Measurements from ENCODE around the gene DNM3.

DNM3 gene

DNA sequence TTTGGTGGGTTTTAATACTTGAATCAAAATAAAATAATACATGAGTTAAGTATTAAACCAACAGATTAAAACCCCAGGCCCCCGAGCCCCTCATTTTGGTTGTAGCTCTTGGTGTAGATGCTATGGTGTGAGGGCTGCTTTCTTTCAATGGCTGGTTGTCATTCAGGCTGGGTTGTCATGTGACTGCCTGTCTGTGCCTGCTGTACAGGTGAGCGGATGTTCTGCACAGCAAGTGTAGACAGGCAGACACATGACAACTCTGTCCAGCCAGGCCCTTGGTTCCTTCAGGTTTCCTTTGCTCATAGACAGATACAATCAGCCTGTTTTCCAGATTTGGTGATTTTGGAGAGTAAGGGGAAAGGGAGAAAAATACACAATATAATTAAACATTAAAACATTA, 297.3 kb downstream of the DNM3 start:
- H3K4me3 ChIP-seq = no peak overlapping the region
- peaks cover 12% of the 10 kb centered on the region for H3K27me3 ChIP-seq (ENCODE audit: low read depth)
- H3K4me1 ChIP-seq = peaks cover 6% of the 10 kb centered on the region; the same call in 1 of the 2 replicates
- no peak for DNase-seq (ENCODE audit: low spot score in 2 of 2)
- H3K9me3 ChIP-seq = no peaks in the 10 kb centered on the region
- H3K36me3 ChIP-seq (replicated peaks) = no peaks in the 10 kb centered on the region
- in situ Hi-C loops (cut with MboI; ENCODE audit: low sequenced_read_pairs) = no loop called here

DNA sequence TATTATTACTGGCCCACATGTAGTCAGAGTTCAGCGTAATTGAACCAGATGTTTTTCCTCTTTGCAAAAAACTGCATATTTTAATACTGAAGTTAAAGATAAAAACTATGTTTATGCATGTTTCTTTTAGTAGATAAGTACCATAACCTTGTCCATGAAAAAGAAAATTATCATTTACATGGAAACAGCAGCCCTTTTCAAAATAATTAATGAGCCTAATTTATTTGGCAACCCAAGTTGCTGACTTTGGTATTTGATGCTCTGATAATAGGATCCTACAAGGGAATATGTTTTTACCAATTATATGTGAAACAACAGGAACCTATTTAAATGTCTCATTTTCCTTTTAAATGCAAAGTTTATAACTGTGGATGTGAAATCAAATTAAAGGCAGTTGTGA, 297.9 kb downstream of the DNM3 start:
- H3K4me1 ChIP-seq = peaks cover 6% of the 10 kb centered on the region; the same call in 1 of the 2 replicates
- in situ Hi-C loops (cut with MboI; ENCODE audit: low sequenced_read_pairs) = no loop called here
- H3K9me3 ChIP-seq = no peaks in the 10 kb centered on the region
- H3K36me3 ChIP-seq (replicated peaks) = no peaks in the 10 kb centered on the region
- peaks cover 12% of the 10 kb centered on the region for H3K27me3 ChIP-seq (ENCODE audit: low read depth)
- H3K4me3 ChIP-seq = no peak overlapping the region
- no peak for DNase-seq (ENCODE audit: low spot score in 2 of 2)

DNA sequence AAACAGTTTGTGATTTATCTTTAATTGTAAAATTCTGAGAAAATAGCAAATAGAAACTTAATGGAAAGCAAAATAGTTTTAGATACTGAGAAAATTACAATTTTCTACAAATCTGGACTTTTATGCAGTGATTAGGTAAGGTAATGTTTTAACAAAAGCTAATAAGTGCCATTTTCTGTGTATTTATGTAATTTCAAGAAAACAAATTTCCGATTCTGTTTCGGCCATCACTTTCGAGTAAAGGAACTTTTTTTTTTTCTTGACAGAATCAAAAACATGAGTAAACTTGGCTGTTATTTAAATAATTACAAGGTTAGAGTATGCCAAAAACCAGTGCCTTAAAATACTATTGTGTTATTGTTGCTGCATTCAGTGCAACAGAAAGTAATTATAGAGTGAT, 298.8 kb downstream of the DNM3 start:
- in situ Hi-C loops (cut with MboI; ENCODE audit: low sequenced_read_pairs) = no loop called here

DNA sequence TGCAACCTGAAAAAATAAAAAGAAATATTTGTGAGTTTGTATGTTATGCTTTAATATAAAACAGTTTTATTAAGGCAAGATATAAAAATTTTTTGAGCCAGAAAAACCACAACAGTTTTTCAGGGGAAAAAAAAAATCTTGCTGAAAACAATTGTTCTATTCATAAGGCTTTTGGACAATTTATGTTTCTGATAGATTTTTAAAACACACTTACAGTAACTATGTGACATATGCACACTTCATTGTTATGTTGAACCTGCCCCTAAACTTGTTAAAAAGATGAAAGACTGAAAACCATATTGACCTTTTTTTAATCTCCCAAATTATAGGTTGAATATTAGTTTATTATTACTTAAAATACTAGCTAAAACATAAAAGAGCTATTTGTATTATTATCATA, 299.3 kb downstream of the DNM3 start:
- H3K4me3 ChIP-seq = no peak overlapping the region
- H3K36me3 ChIP-seq (replicated peaks) = no peaks in the 10 kb centered on the region
- in situ Hi-C loops (cut with MboI; ENCODE audit: low sequenced_read_pairs) = no loop called here
- no peaks in the 10 kb centered on the region for H3K9me3 ChIP-seq
- DNase-seq (ENCODE audit: low spot score in 2 of 2) = no peak
- peaks cover 6% of the 10 kb centered on the region; the same call in 1 of the 2 replicates for H3K4me1 ChIP-seq
- peaks cover 12% of the 10 kb centered on the region for H3K27me3 ChIP-seq (ENCODE audit: low read depth)

More for the DNA sequence above, 298.8 kb downstream of the DNM3 start:
- no peaks in the 10 kb centered on the region for H3K36me3 ChIP-seq (replicated peaks)
- DNase-seq (ENCODE audit: low spot score in 2 of 2) = no peak
- H3K9me3 ChIP-seq = no peaks in the 10 kb centered on the region
- H3K4me3 ChIP-seq = no peak overlapping the region
- H3K4me1 ChIP-seq = peaks cover 6% of the 10 kb centered on the region; the same call in 1 of the 2 replicates
- H3K27me3 ChIP-seq (ENCODE audit: low read depth) = peaks cover 12% of the 10 kb centered on the region

DNA sequence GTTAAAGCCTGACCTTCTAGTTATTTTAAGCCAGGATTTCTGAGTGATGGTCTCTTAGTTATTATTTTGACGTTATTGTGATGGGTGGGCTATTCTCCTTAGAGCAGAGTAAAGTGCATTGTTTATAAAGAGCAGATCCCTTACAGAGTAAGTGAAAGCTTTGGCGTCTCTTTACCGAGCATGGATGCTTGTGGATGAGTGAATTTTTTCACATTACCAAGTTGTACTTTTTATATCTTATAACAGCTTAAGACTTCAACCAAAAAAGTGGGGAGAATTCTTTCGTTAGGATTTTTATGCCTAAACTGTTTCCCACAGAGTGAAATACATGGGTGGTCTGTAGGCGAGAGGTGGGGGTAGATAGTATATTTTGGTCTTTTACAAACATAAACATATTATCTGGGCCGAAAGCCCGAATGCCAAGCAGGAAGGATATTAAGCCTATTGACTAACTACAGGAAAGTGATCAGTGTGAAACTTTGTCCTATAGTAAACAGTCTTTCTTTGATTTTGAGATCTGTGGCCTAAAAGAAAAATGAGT, 300.1 kb downstream of the DNM3 start:
- no peak overlapping the region for H3K4me3 ChIP-seq
- DNase-seq (ENCODE audit: low spot score in 2 of 2) = no peak
- H3K4me1 ChIP-seq = 0 out of 2 replicates have a peak, but pooled peaks cover 3% of the 10 kb centered on the region
- no peaks in the 10 kb centered on the region for H3K36me3 ChIP-seq (replicated peaks)
- in situ Hi-C loops (cut with MboI; ENCODE audit: low sequenced_read_pairs) = no loop called here
- no peaks in the 10 kb centered on the region for H3K9me3 ChIP-seq
- H3K27me3 ChIP-seq (ENCODE audit: low read depth) = peaks cover 15% of the 10 kb centered on the region

DNA sequence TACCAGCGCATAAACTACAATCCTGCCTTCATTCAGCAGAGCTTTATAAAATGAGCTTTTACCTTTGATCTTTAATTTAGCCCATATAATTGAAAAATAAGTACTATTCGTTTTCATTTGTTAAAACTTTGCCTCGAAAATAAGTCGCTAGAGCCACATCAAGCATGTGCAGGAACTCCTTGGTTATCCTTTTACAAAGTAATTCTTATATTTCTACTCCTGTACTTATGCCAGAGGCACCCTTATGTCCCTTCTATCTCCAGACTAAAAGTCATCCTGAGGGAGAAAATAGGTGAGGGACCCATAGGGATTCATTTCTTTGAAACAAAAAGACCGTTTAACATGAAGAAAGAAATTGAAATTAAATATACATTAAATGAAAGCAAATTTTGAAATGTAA, 301.0 kb downstream of the DNM3 start:
- no peak for DNase-seq (ENCODE audit: low spot score in 2 of 2)
- in situ Hi-C loops (cut with MboI; ENCODE audit: low sequenced_read_pairs) = no loop called here
- H3K27me3 ChIP-seq (ENCODE audit: low read depth) = peaks cover 18% of the 10 kb centered on the region
- H3K4me1 ChIP-seq = 0 out of 2 replicates have a peak, but pooled peaks cover 3% of the 10 kb centered on the region
- no peaks in the 10 kb centered on the region for H3K9me3 ChIP-seq
- H3K36me3 ChIP-seq (replicated peaks) = no peaks in the 10 kb centered on the region
- H3K4me3 ChIP-seq = no peak overlapping the region

DNA sequence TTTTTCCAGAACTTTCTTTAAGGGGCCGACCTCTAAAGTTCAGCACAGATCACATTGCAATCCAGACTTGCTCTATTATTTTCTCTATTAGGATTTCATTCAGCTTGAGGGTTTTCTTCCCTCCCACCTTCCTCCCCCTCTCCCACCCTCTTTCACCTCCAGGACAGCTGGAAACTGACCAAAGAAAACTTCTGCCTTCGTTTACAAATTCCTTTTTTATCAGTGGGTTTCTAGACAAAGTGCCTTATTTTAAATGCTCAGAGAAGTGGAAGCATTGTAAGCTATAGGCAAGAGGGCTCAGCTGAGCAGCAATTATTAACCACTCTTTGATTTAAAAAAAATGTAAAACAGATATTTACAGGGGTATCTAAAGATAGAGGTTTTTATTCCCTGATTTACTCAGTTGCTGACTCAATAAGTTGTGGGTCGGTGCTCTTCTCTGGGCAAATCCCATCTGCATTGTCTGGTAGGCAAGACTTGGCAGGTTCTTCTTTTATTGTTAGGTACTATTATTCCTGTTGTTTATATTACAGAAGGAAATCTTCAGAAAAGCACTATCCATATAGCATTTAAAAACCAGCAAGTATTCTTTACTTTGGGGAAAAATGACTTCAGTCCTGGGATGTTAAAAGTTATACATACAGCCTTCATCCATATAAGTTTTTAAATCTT, 302.2 kb downstream of the DNM3 start:
- in situ Hi-C loops (cut with MboI; ENCODE audit: low sequenced_read_pairs) = no loop called here

DNA sequence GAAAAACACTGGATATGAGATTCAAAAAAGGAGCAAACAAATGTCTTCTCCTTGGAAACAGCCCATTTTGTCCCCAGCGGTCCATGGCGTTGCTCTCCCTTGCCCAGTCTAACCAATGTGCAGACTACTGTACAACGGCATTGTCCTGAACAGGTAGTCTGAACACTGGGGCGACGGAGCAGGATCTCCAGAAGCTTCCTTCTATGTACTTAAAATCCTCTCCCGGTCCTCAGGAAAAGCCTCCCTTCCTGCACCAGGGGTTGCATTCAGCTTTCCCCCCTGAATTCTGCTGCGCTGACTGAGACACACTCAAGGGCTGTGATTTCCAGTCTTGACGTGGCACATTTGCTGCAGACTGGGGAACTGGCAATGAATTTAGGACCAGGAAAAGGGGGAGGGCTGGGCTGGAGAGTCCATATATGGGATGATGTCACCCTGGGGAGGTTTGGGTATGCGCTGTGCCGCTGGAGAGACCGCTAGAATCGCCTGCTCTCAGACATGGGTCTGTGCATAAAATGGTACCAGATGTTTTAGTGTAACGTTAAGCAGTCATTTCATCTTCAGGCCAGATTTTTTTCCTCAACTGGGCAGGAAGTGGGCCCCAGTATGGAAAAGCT, 303.3 kb downstream of the DNM3 start:
- DNase-seq (ENCODE audit: low spot score in 2 of 2) = no peak
- in situ Hi-C loops (cut with MboI; ENCODE audit: low sequenced_read_pairs) = no loop called here

More for the DNA sequence above, 302.2 kb downstream of the DNM3 start:
- Histone ChIP-seq H3K27me3 (ENCODE audit: low read depth) (peaks cover 11% of the 10 kb centered on the region), H3K9me3 (no peaks in the 10 kb centered on the region), H3K4me3 (no peak overlapping the region), H3K4me1 (0 out of 2 replicates have a peak, but pooled peaks cover 3% of the 10 kb centered on the region), H3K36me3 (replicated peaks) (no peaks in the 10 kb centered on the region)
- peak in 1 of 2 experiments; percentile 15 for DNase-seq (ENCODE audit: low spot score in 2 of 2)

DNA sequence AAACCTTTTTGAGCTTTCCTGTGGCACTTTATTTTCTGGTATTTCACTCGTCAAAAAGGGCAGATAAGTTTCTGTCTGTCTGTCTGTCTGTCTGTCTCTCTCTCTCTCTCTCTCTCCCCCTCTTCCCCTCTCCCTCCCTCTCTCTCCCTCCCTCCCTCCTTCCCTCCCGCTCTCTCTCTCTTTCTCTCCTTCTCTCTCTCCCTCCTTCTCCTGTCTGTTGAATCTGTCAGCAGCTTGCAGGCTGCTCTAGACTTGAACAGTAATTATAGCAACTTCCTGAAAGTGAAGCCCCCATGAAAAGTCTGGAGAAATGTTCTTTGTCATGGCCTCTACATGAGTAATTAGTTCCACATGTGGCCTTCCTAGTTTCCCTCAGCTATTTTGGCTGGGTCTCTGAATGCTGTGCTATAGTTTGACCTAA, 303.9 kb downstream of the DNM3 start:
- Histone ChIP-seq H3K4me3 (no peak overlapping the region), H3K4me1 (0 out of 2 replicates have a peak, but pooled peaks cover 3% of the 10 kb centered on the region), H3K36me3 (replicated peaks) (no peaks in the 10 kb centered on the region), H3K9me3 (no peaks in the 10 kb centered on the region), H3K27me3 (ENCODE audit: low read depth) (peaks cover 8% of the 10 kb centered on the region)
- in situ Hi-C loops (cut with MboI; ENCODE audit: low sequenced_read_pairs) = no loop called here
- no peak for DNase-seq (ENCODE audit: low spot score in 2 of 2)

More for the DNA sequence above, 303.3 kb downstream of the DNM3 start:
- Histone ChIP-seq H3K36me3 (replicated peaks) (no peaks in the 10 kb centered on the region), H3K27me3 (ENCODE audit: low read depth) (peaks cover 11% of the 10 kb centered on the region), H3K4me3 (no peak overlapping the region), H3K4me1 (0 out of 2 replicates have a peak, but pooled peaks cover 3% of the 10 kb centered on the region), H3K9me3 (no peaks in the 10 kb centered on the region)

DNA sequence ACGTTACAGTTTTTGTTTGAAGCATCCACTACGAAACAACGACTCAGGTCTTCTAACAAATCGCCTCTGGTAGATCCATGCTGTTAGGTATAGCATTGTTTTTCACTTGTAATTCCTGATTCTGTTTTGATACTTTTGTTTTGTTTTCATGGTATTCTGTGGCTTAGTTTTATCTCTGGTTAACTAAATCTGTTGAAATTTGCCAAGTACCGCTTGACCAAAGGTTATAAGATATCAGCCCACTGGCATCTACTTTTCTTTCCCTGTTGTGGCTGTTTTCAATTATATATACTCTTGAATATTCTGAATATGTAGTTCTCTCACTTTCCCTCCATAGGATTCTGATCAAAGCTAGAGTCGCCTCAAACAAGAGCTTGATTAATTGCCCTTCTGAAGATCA, 304.4 kb downstream of the DNM3 start:
- H3K4me3 ChIP-seq = no peak overlapping the region
- H3K36me3 ChIP-seq (replicated peaks) = no peaks in the 10 kb centered on the region
- no peak for DNase-seq (ENCODE audit: low spot score in 2 of 2)
- H3K9me3 ChIP-seq = no peaks in the 10 kb centered on the region
- 0 out of 2 replicates have a peak, but pooled peaks cover 1% of the 10 kb centered on the region for H3K4me1 ChIP-seq
- H3K27me3 ChIP-seq (ENCODE audit: low read depth) = peaks cover 8% of the 10 kb centered on the region
- in situ Hi-C loops (cut with MboI; ENCODE audit: low sequenced_read_pairs) = no loop called here

DNA sequence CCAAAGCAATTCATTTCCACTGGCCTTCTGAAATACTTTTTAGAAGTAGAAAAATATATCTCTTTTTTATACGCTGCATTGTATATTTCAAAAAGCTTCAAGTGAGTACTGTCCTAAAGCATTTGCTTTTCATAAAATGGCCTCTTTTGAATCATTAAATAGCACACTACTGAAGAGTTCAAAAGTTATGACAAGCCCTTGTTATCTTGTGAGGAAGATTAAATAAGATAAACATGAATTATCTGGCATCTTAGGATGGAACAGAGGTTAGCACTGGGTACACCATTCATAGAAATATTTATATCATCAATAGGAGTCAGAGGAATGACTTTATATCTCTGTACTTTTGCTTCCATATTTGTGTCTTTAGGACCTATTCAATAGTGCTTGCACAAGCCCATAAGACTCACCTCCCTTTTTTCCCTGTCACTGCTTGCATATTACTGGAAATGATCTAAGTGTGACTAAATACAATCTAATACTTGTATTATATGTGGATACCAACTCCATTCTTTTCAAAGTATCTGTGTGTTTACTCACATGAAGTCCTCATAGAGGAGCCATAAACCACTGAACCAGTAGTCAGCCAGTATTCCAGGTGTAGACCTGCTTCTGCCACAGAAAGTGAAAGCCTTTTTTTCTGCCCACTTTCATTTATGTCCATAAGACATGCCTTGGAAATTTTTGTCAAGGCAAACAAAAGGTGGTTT, 305.0 kb downstream of the DNM3 start:
- no peaks in the 10 kb centered on the region for H3K9me3 ChIP-seq
- in situ Hi-C loops (cut with MboI; ENCODE audit: low sequenced_read_pairs) = no loop called here
- no peak for DNase-seq (ENCODE audit: low spot score in 2 of 2)
- peaks cover 8% of the 10 kb centered on the region for H3K27me3 ChIP-seq (ENCODE audit: low read depth)
- no peaks in the 10 kb centered on the region for H3K4me1 ChIP-seq
- no peak overlapping the region for H3K4me3 ChIP-seq
- H3K36me3 ChIP-seq (replicated peaks) = no peaks in the 10 kb centered on the region

DNA sequence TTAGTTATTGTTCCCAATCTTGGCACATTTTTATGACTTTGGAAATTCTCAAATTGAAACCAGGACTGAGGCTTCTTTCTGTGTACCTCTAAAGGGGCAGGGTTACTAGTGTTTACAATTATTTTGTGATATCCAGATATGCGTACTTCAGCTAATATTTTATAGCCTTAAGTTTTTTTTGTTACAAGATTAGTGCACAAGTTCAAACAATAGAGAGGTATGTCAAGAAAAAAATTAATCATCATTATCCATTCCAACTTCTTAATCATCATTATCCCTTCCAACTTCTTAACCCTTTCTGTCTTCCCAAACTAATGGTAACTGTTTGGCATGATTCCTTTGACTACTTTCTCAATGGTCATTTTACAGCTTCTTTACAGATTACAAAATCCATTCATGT, 306.2 kb downstream of the DNM3 start:
- Histone ChIP-seq H3K4me3 (no peak overlapping the region), H3K4me1 (no peaks in the 10 kb centered on the region), H3K27me3 (ENCODE audit: low read depth) (peaks cover 8% of the 10 kb centered on the region), H3K9me3 (no peaks in the 10 kb centered on the region), H3K36me3 (replicated peaks) (no peaks in the 10 kb centered on the region)
- in situ Hi-C loops (cut with MboI; ENCODE audit: low sequenced_read_pairs) = no loop called here
- DNase-seq (ENCODE audit: low spot score in 2 of 2) = no peak

DNA sequence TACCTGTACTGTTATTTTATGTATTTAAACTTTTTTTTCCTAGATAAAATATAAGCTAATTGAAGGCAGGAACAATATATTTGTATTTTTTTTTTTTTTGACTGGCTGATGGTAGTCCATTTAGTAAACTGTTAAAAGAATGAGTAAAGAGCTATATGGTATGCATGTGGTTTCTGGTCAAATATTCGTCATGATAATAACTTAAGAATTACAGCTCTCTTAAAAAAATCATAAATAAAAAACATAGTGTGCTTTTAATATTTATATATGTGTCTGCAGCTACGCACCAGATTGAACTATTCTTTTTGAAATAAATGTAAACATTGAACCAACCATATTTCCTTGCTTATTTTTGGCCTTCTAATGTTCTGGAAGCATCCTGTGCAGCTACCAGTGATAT, 306.9 kb downstream of the DNM3 start:
- H3K4me3 ChIP-seq = no peak overlapping the region
- in situ Hi-C loops (cut with MboI; ENCODE audit: low sequenced_read_pairs) = no loop called here
- DNase-seq (ENCODE audit: low spot score in 2 of 2) = no peak

DNA sequence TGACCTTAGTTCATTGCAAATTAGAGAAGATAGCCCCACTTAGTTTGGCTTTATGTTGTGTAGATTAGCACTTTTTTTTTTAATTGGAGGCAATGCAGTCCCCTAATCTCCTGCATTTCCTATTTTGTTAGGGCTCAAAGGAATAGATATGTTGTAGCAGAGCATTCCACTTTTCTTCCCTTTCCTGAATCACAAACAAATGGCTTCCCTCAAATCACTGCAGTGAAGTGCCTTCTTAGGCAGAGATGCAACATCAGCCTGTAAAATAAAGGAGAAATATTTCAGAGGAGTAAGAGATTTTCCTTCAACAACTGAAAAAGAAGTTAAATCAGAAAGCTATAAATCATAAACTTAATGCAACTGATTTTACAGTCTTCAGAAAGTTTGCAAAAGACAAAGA, 307.4 kb downstream of the DNM3 start:
- Histone ChIP-seq H3K9me3 (no peaks in the 10 kb centered on the region), H3K4me1 (no peaks in the 10 kb centered on the region), H3K27me3 (ENCODE audit: low read depth) (peaks cover 8% of the 10 kb centered on the region), H3K4me3 (no peak overlapping the region), H3K36me3 (replicated peaks) (no peaks in the 10 kb centered on the region)
- in situ Hi-C loops (cut with MboI; ENCODE audit: low sequenced_read_pairs) = no loop called here
- DNase-seq (ENCODE audit: low spot score in 2 of 2) = no peak

More for the DNA sequence above, 306.9 kb downstream of the DNM3 start:
- Histone ChIP-seq H3K27me3 (ENCODE audit: low read depth) (peaks cover 8% of the 10 kb centered on the region), H3K36me3 (replicated peaks) (no peaks in the 10 kb centered on the region), H3K4me1 (no peaks in the 10 kb centered on the region), H3K9me3 (no peaks in the 10 kb centered on the region)

Measured in HAP-1 (cell line).